Fibroblast of skin of left quadriceps (primary cell): ENCODE results near the gene NNT.
"Not testable (repeated sequence)": the region's sequence is repeated elsewhere in the genome, so short reads cannot be mapped to it uniquely, and the experiment has no call there.

Source experiments
- DNase-seq, 2 experiments: peaks; one replicate each; pipeline ENCODE4 v3.0.0-alpha.2; 2013; ENCODE audit warnings: low read depth in 2 of 2

Gene NNT

GRCh38 chr5:43704243-43704642, 101.3 kb downstream of the NNT start:
- no peak for DNase-seq

GRCh38 chr5:43706576-43706975, 103.6 kb downstream of the NNT start:
- not testable (repeated sequence) for DNase-seq

GRCh38 chr5:43711496-43711895, 108.5 kb downstream of the NNT start:
- peak; percentile 20 to 26 for DNase-seq

GRCh38 chr5:43712081-43712480, 109.1 kb downstream of the NNT start:
- no peak for DNase-seq

- not testable (repeated sequence) for DNase-seq
Measured at GRCh38 chr5:43719783-43720182, 116.8 kb downstream of the NNT start.

- no peak for DNase-seq
Measured at GRCh38 chr5:43728581-43728980, 125.6 kb downstream of the NNT start.

- DNase-seq: peak; percentile 4 to 7
Measured at GRCh38 chr5:43729846-43730478, 127.0 kb downstream of the NNT start.

- no peak for DNase-seq
Measured at GRCh38 chr5:43730832-43731342, 127.9 kb downstream of the NNT start.

GRCh38 chr5:43731573-43731972, 128.6 kb downstream of the NNT start:
- DNase-seq: no peak

GRCh38 chr5:43745923-43746548, 143.1 kb downstream of the NNT start:
- DNase-seq: not testable (repeated sequence)

- DNase-seq: no peak
Measured at GRCh38 chr5:43750809-43751208, 147.8 kb downstream of the NNT start.

- no peak for DNase-seq
Measured at GRCh38 chr5:43753069-43753468, 150.1 kb downstream of the NNT start.
